Nephron (organoid): Measurements from ENCODE around the gene SGCA.

ENCODE experiments used
- H3K27ac Mint-ChIP-seq, 3 experiments: 2 replicates each; pipeline ENCODE4 v1.8.0; 2020; ENCODE audit warnings: mixed read lengths in 3 of 3, mild to moderate bottlenecking in 2 of 3, moderate library complexity in 1 of 3
- H3K27me3 Mint-ChIP-seq: 2 replicates; pipeline ENCODE4 v1.8.0; 2021; ENCODE audit warnings: low read depth, mild to moderate bottlenecking, moderate library complexity, mixed read lengths
- H3K36me3 Mint-ChIP-seq: 2 replicates; pipeline ENCODE4 v1.8.0; 2020; ENCODE audit warnings: low read depth, mixed read lengths
- H3K4me1 Mint-ChIP-seq: 2 replicates; pipeline ENCODE4 v1.8.0; 2020; ENCODE audit warnings: mixed read lengths
- H3K4me3 Mint-ChIP-seq, 3 experiments: 2 replicates each; pipeline ENCODE4 v1.8.0; 2020; ENCODE audit warnings: mild to moderate bottlenecking in 3 of 3, mixed read lengths in 3 of 3, moderate library complexity in 2 of 3
- H3K9me3 Mint-ChIP-seq: 2 replicates; pipeline ENCODE4 v1.8.0; 2020; ENCODE audit warnings: mixed read lengths
- CTCF ChIP-seq, 3 experiments: fragments of 200-600 bp; sonication (generic); IDR thresholded peaks; one replicate each; pipeline ENCODE4 v1.5.0; 2021; ENCODE audit warnings: antibody characterized with exemption in 3 of 3; ENCODE audit not compliant: unreplicated experiment in 3 of 3

Gene SGCA

GRCh38 chr17:50221266-50221863, 55.6 kb downstream of the SGCA start:
- Mint-ChIP-seq H3K27ac (peak overlapping the region; percentile 84 to 100 (median 99)), H3K27me3 (peaks cover 3% of the 10 kb centered on the region), H3K9me3 (peaks cover 14% of the 10 kb centered on the region), H3K4me3 (peak overlapping the region in 2 of 3 experiments; percentile 40 to 66), H3K36me3 (no peaks in the 10 kb centered on the region), H3K4me1 (peaks cover 56% of the 10 kb centered on the region)
- no peak for TF ChIP-seq CTCF (IDR thresholded peaks at IDR 0.05; ENCODE audit: unreplicated experiment in 3 of 3)

GRCh38 chr17:50221864-50222545, 56.2 kb downstream of the SGCA start:
- Mint-ChIP-seq H3K9me3 (peaks cover 21% of the 10 kb centered on the region), H3K4me1 (peaks cover 51% of the 10 kb centered on the region), H3K4me3 (peak overlapping the region in 1 of 3 experiments; percentile 40), H3K36me3 (no peaks in the 10 kb centered on the region), H3K27me3 (peaks cover 3% of the 10 kb centered on the region), H3K27ac (peak overlapping the region in 2 of 3 experiments; percentile 99 to 100)
- no peak for TF ChIP-seq CTCF (IDR thresholded peaks at IDR 0.05; ENCODE audit: unreplicated experiment in 3 of 3)

- peaks cover under 1% of the 10 kb centered on the region for H3K36me3 Mint-ChIP-seq
- H3K4me3 Mint-ChIP-seq: no peak overlapping the region
- H3K9me3 Mint-ChIP-seq: peaks cover 25% of the 10 kb centered on the region
- H3K27me3 Mint-ChIP-seq: peaks cover 3% of the 10 kb centered on the region
- TF ChIP-seq CTCF (IDR thresholded peaks at IDR 0.05; ENCODE audit: unreplicated experiment in 3 of 3): no peak
- peaks cover 42% of the 10 kb centered on the region for H3K4me1 Mint-ChIP-seq
- peak overlapping the region in 1 of 3 experiments; percentile 100 for H3K27ac Mint-ChIP-seq
Measured at GRCh38 chr17:50222922-50223321, 57.1 kb downstream of the SGCA start.
